ENCODE measurements around the gene SPRED2.

DNA sequence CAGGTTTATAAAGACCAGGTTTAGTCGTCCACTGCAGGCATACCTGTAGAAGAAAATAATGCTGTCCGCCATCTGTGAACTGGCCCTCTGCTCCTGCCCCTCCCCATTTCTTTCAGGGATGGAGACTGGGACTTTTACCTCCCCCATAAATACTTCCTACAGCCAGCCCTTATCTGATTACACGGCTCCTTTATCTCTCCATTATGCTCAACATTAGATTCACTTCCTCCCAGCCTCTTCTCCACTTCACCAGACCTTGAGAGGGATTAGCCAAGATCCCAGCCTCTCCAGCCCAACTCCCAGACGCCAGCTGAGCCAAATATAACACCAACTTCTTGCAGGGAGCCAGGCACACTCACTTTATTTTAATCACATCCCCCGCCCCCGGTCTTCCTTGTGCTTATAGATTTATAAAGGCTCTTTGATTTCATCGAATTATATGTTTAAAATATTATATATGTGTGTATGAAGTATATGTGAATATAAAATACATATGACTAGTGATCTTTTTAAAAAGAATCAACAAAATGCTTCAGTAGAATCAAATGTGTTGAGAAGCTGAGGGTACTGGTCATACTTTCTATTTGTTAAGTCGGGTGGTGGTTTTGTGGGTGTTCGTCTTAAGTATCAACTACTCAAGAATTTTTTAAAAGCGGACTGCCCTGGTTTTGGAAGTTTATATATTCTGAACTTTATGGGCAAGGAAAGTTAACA lies 81.0 kb downstream of the SPRED2 start:
- TF ChIP-seq, protein P1, sequence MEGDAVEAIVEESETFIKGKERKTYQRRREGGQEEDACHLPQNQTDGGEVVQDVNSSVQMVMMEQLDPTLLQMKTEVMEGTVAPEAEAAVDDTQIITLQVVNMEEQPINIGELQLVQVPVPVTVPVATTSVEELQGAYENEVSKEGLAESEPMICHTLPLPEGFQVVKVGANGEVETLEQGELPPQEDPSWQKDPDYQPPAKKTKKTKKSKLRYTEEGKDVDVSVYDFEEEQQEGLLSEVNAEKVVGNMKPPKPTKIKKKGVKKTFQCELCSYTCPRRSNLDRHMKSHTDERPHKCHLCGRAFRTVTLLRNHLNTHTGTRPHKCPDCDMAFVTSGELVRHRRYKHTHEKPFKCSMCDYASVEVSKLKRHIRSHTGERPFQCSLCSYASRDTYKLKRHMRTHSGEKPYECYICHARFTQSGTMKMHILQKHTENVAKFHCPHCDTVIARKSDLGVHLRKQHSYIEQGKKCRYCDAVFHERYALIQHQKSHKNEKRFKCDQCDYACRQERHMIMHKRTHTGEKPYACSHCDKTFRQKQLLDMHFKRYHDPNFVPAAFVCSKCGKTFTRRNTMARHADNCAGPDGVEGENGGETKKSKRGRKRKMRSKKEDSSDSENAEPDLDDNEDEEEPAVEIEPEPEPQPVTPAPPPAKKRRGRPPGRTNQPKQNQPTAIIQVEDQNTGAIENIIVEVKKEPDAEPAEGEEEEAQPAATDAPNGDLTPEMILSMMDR (IDR thresholded peaks at IDR 0.05; ENCODE audit: low read depth, low read length) = no peak
- no peak for TF ChIP-seq MAX (IDR thresholded peaks at IDR 0.05; ENCODE audit: low read depth, low read length)
